ENCODE results near the gene AIG1. TPM values are rescaled to one million over a fixed set of nuclear protein-coding genes. Genes with fewer than 3 reads are reported as not detected.
A peak's percentile ranks its signal among the peaks of the same experiment; 100 is the strongest.

Gene AIG1
- total RNA-seq, 2 experiments from 2014 or later, result 7.4 to 8.4 TPM

- Histone ChIP-seq H3K9me3 (ENCODE audit: control insufficient read depth in 1 of 2, insufficient read depth in 1 of 2, low read length in 2 of 2) (peaks cover 4 to 8% of the 10 kb centered on the region in 2 experiments), H3K4me3 (ENCODE audit: low read length) (no peak overlapping the region), H3K4me1 (ENCODE audit: insufficient read depth, low read length) (no peaks in the 10 kb centered on the region), H3K27ac (ENCODE audit: low read depth in 1 of 2, low read length in 2 of 2) (no peak overlapping the region), H3K36me3 (ENCODE audit: insufficient read depth, low read length) (no peaks in the 10 kb centered on the region), H3K27me3 (ENCODE audit: control insufficient read depth in 1 of 2, insufficient read depth in 2 of 2, low read length in 2 of 2) (no peaks in the 10 kb centered on the region)
- H3K4me1 Mint-ChIP-seq (ENCODE audit: low read depth), result peaks cover 5% of the 10 kb centered on the region
- DNase-seq (no peak), ATAC-seq (ENCODE audit: poor library complexity) (no peak)
- no peak overlapping the region for H3K27ac Mint-ChIP-seq
- H3K4me3 Mint-ChIP-seq, result no peak overlapping the region
- POLR2A ChIA-PET, result interaction anchor here (0.6 kb wide), 1 partner anchor 935 kb away, joined by 3 read pairs; no protein-coding TSS in a partner anchor
- no peaks in the 10 kb centered on the region for H3K27me3 Mint-ChIP-seq
- no peak for TF ChIP-seq CTCF (IDR thresholded peaks at IDR 0.05)
- H3K36me3 Mint-ChIP-seq (ENCODE audit: low read depth), result peaks cover 32% of the 10 kb centered on the region
- intact Hi-C loops (cut with DNase I, micrococcal nuclease), result no loop called here
- peaks cover 3% of the 10 kb centered on the region for H3K9me3 Mint-ChIP-seq
- CTCF ChIA-PET, result no interaction called here
Measured at GRCh38 chr6:143130928-143131327, 70.2 kb downstream of the AIG1 start.

- H3K27me3 Mint-ChIP-seq, result no peaks in the 10 kb centered on the region
- Histone ChIP-seq H3K36me3 (ENCODE audit: insufficient read depth, low read length) (peaks cover 9% of the 10 kb centered on the region), H3K4me3 (ENCODE audit: low read length) (no peak overlapping the region), H3K4me1 (ENCODE audit: insufficient read depth, low read length) (peaks cover 8% of the 10 kb centered on the region), H3K27me3 (ENCODE audit: control insufficient read depth in 1 of 2, insufficient read depth in 2 of 2, low read length in 2 of 2) (no peaks in the 10 kb centered on the region), H3K9me3 (ENCODE audit: control insufficient read depth in 1 of 2, insufficient read depth in 1 of 2, low read length in 2 of 2) (peaks cover 1 to 7% of the 10 kb centered on the region in 2 experiments), H3K27ac (ENCODE audit: low read depth in 1 of 2, low read length in 2 of 2) (no peak overlapping the region)
- ChIA-PET POLR2A (no interaction called here), CTCF (no interaction called here)
- H3K27ac Mint-ChIP-seq, result no peak overlapping the region
- no peak overlapping the region for H3K4me3 Mint-ChIP-seq
- DNase-seq (no peak), ATAC-seq (ENCODE audit: poor library complexity) (no peak)
- H3K4me1 Mint-ChIP-seq (ENCODE audit: low read depth), result peaks cover 27% of the 10 kb centered on the region
- peaks cover 3% of the 10 kb centered on the region for H3K9me3 Mint-ChIP-seq
- no peak for TF ChIP-seq CTCF (IDR thresholded peaks at IDR 0.05)
- intact Hi-C loops (cut with DNase I, micrococcal nuclease), result no loop called here
- H3K36me3 Mint-ChIP-seq (ENCODE audit: low read depth), result peaks cover 44% of the 10 kb centered on the region
Measured at GRCh38 chr6:143135325-143135724, 74.6 kb downstream of the AIG1 start.

GRCh38 chr6:143135797-143136561, 75.3 kb downstream of the AIG1 start:
- CTCF ChIA-PET, result no interaction called here

More at GRCh38 chr6:143135797-143136561, 75.3 kb downstream of the AIG1 start:
- TF ChIP-seq CTCF (IDR thresholded peaks at IDR 0.05), result no peak
- DNase-seq, result peak in 1 of 14 experiments; percentile 43
- Mint-ChIP-seq H3K9me3 (no peaks in the 10 kb centered on the region), H3K4me3 (no peak overlapping the region), H3K4me1 (ENCODE audit: low read depth) (peaks cover 27% of the 10 kb centered on the region), H3K27ac (peak overlapping the region; percentile 39), H3K27me3 (no peaks in the 10 kb centered on the region), H3K36me3 (ENCODE audit: low read depth) (peaks cover 47% of the 10 kb centered on the region)
- intact Hi-C loops (cut with DNase I, micrococcal nuclease), result no loop called here
- Histone ChIP-seq H3K4me3 (ENCODE audit: low read length) (no peak overlapping the region), H3K36me3 (ENCODE audit: insufficient read depth, low read length) (peaks cover 11% of the 10 kb centered on the region), H3K27me3 (ENCODE audit: control insufficient read depth in 1 of 2, insufficient read depth in 2 of 2, low read length in 2 of 2) (no peaks in the 10 kb centered on the region), H3K9me3 (ENCODE audit: control insufficient read depth in 1 of 2, insufficient read depth in 1 of 2, low read length in 2 of 2) (peaks cover 0 to under 1% of the 10 kb centered on the region in 2 experiments), H3K27ac (ENCODE audit: low read depth in 1 of 2, low read length in 2 of 2) (no peak overlapping the region), H3K4me1 (ENCODE audit: insufficient read depth, low read length) (peaks cover 8% of the 10 kb centered on the region)
- ATAC-seq (ENCODE audit: poor library complexity), result peak; percentile 37
- POLR2A ChIA-PET, result interaction anchor here (1.3 kb wide), 1 partner anchor 39 kb away, joined by 4 read pairs; no protein-coding TSS in a partner anchor
